ENCODE data around the gene SLC6A3. TPM values are rescaled to one million over a fixed set of nuclear protein-coding genes. Genes with fewer than 3 reads are reported as not detected.
"Not testable (repeated sequence)": the region's sequence is repeated elsewhere in the genome, so short reads cannot be mapped to it uniquely, and the experiment has no call there.

SLC6A3 gene
- total and polyA plus RNA-seq, 4 donors = 0.95 to 12.0 (median 1.5) TPM

- H3K9me3 ChIP-seq (ENCODE audit: control insufficient read depth, insufficient read depth, low read length) = no peaks in the 10 kb centered on the region
- H3K36me3 ChIP-seq (ENCODE audit: control insufficient read depth, insufficient read depth, low read length) = no peaks in the 10 kb centered on the region
- no peak overlapping the region for H3K4me3 ChIP-seq (ENCODE audit: low read depth, low read length)
- no peak overlapping the region for H3K27ac ChIP-seq (ENCODE audit: low read depth, low read length)
- peak in 2 of 6 donors; percentile 39 to 62 for DNase-seq (ENCODE audit: low read depth in 4 of 6, low spot score in 6 of 6)
- peaks cover 5% of the 10 kb centered on the region for H3K27me3 ChIP-seq (ENCODE audit: control insufficient read depth, insufficient read depth, low read length)
- 72% methylated on average over 3 of the region's 3 CpGs for WGBS (ENCODE audit: insufficient coverage)
- peaks cover 13% of the 10 kb centered on the region for H3K4me1 ChIP-seq (ENCODE audit: control insufficient read depth, insufficient read depth, low read length)
These were observed 68.3 kb downstream of the SLC6A3 start for GRCh38 chr5:1376981-1377380.

GRCh38 chr5:1375871-1376810 is 69.1 kb downstream of the SLC6A3 start:
- DNase-seq (ENCODE audit: low read depth in 4 of 6, low spot score in 6 of 6) = no peak

GRCh38 chr5:1374679-1375055 is 70.6 kb downstream of the SLC6A3 start:
- Histone ChIP-seq H3K4me3 (ENCODE audit: low read depth, low read length) (no peak overlapping the region), H3K27ac (ENCODE audit: low read depth, low read length) (no peak overlapping the region), H3K27me3 (ENCODE audit: control insufficient read depth, insufficient read depth, low read length) (peaks cover 2% of the 10 kb centered on the region), H3K9me3 (ENCODE audit: control insufficient read depth, insufficient read depth, low read length) (no peaks in the 10 kb centered on the region), H3K4me1 (ENCODE audit: control insufficient read depth, insufficient read depth, low read length) (no peaks in the 10 kb centered on the region), H3K36me3 (ENCODE audit: control insufficient read depth, insufficient read depth, low read length) (no peaks in the 10 kb centered on the region)
- peak in 1 of 6 donors; percentile 49 for DNase-seq (ENCODE audit: low read depth in 4 of 6, low spot score in 6 of 6)
- 22% methylated on average over 1 of the region's 6 CpGs for WGBS (ENCODE audit: insufficient coverage)

More at GRCh38 chr5:1375871-1376810, 69.1 kb downstream of the SLC6A3 start:
- Histone ChIP-seq H3K27me3 (ENCODE audit: control insufficient read depth, insufficient read depth, low read length) (peaks cover 5% of the 10 kb centered on the region), H3K9me3 (ENCODE audit: control insufficient read depth, insufficient read depth, low read length) (no peaks in the 10 kb centered on the region), H3K27ac (ENCODE audit: low read depth, low read length) (no peak overlapping the region), H3K4me1 (ENCODE audit: control insufficient read depth, insufficient read depth, low read length) (peaks cover 9% of the 10 kb centered on the region), H3K4me3 (ENCODE audit: low read depth, low read length) (no peak overlapping the region), H3K36me3 (ENCODE audit: control insufficient read depth, insufficient read depth, low read length) (no peaks in the 10 kb centered on the region)
- 92% methylated on average over 16 of the region's 23 CpGs for WGBS (ENCODE audit: insufficient coverage)

GRCh38 chr5:1374030-1374678 is 71.1 kb downstream of the SLC6A3 start:
- Histone ChIP-seq H3K27ac (ENCODE audit: low read depth, low read length) (no peak overlapping the region), H3K36me3 (ENCODE audit: control insufficient read depth, insufficient read depth, low read length) (no peaks in the 10 kb centered on the region), H3K4me3 (ENCODE audit: low read depth, low read length) (no peak overlapping the region), H3K27me3 (ENCODE audit: control insufficient read depth, insufficient read depth, low read length) (peaks cover 2% of the 10 kb centered on the region), H3K4me1 (ENCODE audit: control insufficient read depth, insufficient read depth, low read length) (no peaks in the 10 kb centered on the region), H3K9me3 (ENCODE audit: control insufficient read depth, insufficient read depth, low read length) (no peaks in the 10 kb centered on the region)
- 88% methylated on average over 6 of the region's 9 CpGs for WGBS (ENCODE audit: insufficient coverage)
- no peak for DNase-seq (ENCODE audit: low read depth in 4 of 6, low spot score in 6 of 6)

- 96% methylated on average over 4 of the region's 4 CpGs for WGBS (ENCODE audit: insufficient coverage)
- not testable (repeated sequence) for H3K4me1 ChIP-seq (ENCODE audit: control insufficient read depth, insufficient read depth, low read length); DNase-seq (ENCODE audit: low read depth in 4 of 6, low spot score in 6 of 6); H3K36me3 ChIP-seq (ENCODE audit: control insufficient read depth, insufficient read depth, low read length); H3K9me3 ChIP-seq (ENCODE audit: control insufficient read depth, insufficient read depth, low read length); H3K4me3 ChIP-seq (ENCODE audit: low read depth, low read length); H3K27ac ChIP-seq (ENCODE audit: low read depth, low read length)
- peaks cover 12% of the 10 kb centered on the region for H3K27me3 ChIP-seq (ENCODE audit: control insufficient read depth, insufficient read depth, low read length)
These were observed 73.3 kb downstream of the SLC6A3 start for GRCh38 chr5:1371972-1372342.

GRCh38 chr5:1371218-1371971 is 73.8 kb downstream of the SLC6A3 start:
- Histone ChIP-seq H3K27ac (ENCODE audit: low read depth, low read length) (no peak overlapping the region), H3K4me3 (ENCODE audit: low read depth, low read length) (no peak overlapping the region), H3K4me1 (ENCODE audit: control insufficient read depth, insufficient read depth, low read length) (no peaks in the 10 kb centered on the region), H3K9me3 (ENCODE audit: control insufficient read depth, insufficient read depth, low read length) (no peaks in the 10 kb centered on the region), H3K27me3 (ENCODE audit: control insufficient read depth, insufficient read depth, low read length) (peaks cover 13% of the 10 kb centered on the region), H3K36me3 (ENCODE audit: control insufficient read depth, insufficient read depth, low read length) (no peaks in the 10 kb centered on the region)
- WGBS (ENCODE audit: insufficient coverage) = 88% methylated on average over 9 of the region's 13 CpGs
- DNase-seq (ENCODE audit: low read depth in 4 of 6, low spot score in 6 of 6) = no peak

GRCh38 chr5:1370006-1370405 is 75.2 kb downstream of the SLC6A3 start:
- WGBS (ENCODE audit: insufficient coverage) = 73% methylated on average over 3 of the region's 7 CpGs

GRCh38 chr5:1368756-1369155 is 76.5 kb downstream of the SLC6A3 start:
- 93% methylated on average over 3 of the region's 4 CpGs for WGBS (ENCODE audit: insufficient coverage)
- H3K27ac ChIP-seq (ENCODE audit: low read depth, low read length) = no peak overlapping the region
- peaks cover 18% of the 10 kb centered on the region for H3K27me3 ChIP-seq (ENCODE audit: control insufficient read depth, insufficient read depth, low read length)
- H3K4me3 ChIP-seq (ENCODE audit: low read depth, low read length) = no peak overlapping the region
- no peaks in the 10 kb centered on the region for H3K4me1 ChIP-seq (ENCODE audit: control insufficient read depth, insufficient read depth, low read length)
- no peaks in the 10 kb centered on the region for H3K36me3 ChIP-seq (ENCODE audit: control insufficient read depth, insufficient read depth, low read length)
- no peak for DNase-seq (ENCODE audit: low read depth in 4 of 6, low spot score in 6 of 6)
- H3K9me3 ChIP-seq (ENCODE audit: control insufficient read depth, insufficient read depth, low read length) = no peaks in the 10 kb centered on the region

More at GRCh38 chr5:1370006-1370405, 75.2 kb downstream of the SLC6A3 start:
- peaks cover 13% of the 10 kb centered on the region for H3K27me3 ChIP-seq (ENCODE audit: control insufficient read depth, insufficient read depth, low read length)
- H3K9me3 ChIP-seq (ENCODE audit: control insufficient read depth, insufficient read depth, low read length) = no peaks in the 10 kb centered on the region
- H3K4me3 ChIP-seq (ENCODE audit: low read depth, low read length) = no peak overlapping the region
- no peak for DNase-seq (ENCODE audit: low read depth in 4 of 6, low spot score in 6 of 6)
- H3K36me3 ChIP-seq (ENCODE audit: control insufficient read depth, insufficient read depth, low read length) = no peaks in the 10 kb centered on the region
- no peak overlapping the region for H3K27ac ChIP-seq (ENCODE audit: low read depth, low read length)
- no peaks in the 10 kb centered on the region for H3K4me1 ChIP-seq (ENCODE audit: control insufficient read depth, insufficient read depth, low read length)

- Histone ChIP-seq H3K9me3 (ENCODE audit: control insufficient read depth, insufficient read depth, low read length) (no peaks in the 10 kb centered on the region), H3K4me1 (ENCODE audit: control insufficient read depth, insufficient read depth, low read length) (no peaks in the 10 kb centered on the region), H3K36me3 (ENCODE audit: control insufficient read depth, insufficient read depth, low read length) (no peaks in the 10 kb centered on the region), H3K4me3 (ENCODE audit: low read depth, low read length) (no peak overlapping the region), H3K27ac (ENCODE audit: low read depth, low read length) (no peak overlapping the region), H3K27me3 (ENCODE audit: control insufficient read depth, insufficient read depth, low read length) (peaks cover 22% of the 10 kb centered on the region)
- DNase-seq (ENCODE audit: low read depth in 4 of 6, low spot score in 6 of 6) = no peak
- 96% methylated on average over 5 of the region's 7 CpGs for WGBS (ENCODE audit: insufficient coverage)
These were observed 77.0 kb downstream of the SLC6A3 start for GRCh38 chr5:1368236-1368635.
